A549 (cell line): Measurements from ENCODE around the gene POLD4. TPM values are rescaled to one million over a fixed set of nuclear protein-coding genes. Genes with fewer than 3 reads are reported as not detected.

Source experiments
- ATAC-seq, 2 experiments: fragments of 200-7000 bp in 1 of 2; fragments of >200 bp in 1 of 2; cut with Nextera tagmentation in 1 of 2; cut with Tn5 transposase in 1 of 2; 3 replicates each; pipeline versions ENCODE4 v1.8.0 to v1.9.1; 2018 to 2020; ENCODE audit warnings: mild to moderate bottlenecking in 1 of 2, moderate library complexity in 1 of 2
- CTCF ChIA-PET: fragments of 300-600 bp; sonication (Branson Sonifier 250); formaldehyde crosslinking; extraction: SDS; loops from one replicate; lab custom pipeline; 2021; ENCODE audit warnings: antibody characterized with exemption, inconsistent platforms; lab: Yijun Ruan, JAX
- POLR2A ChIA-PET: fragments of 350-600 bp; formaldehyde crosslinking; extraction: SDS; loops from one replicate; lab custom pipeline; 2021; ENCODE audit warnings: antibody characterized with exemption, inconsistent platforms; lab: Yijun Ruan, JAX
- DNase-seq, 2 experiments: peaks; one replicate each; pipeline versions ENCODE4 v3.0.0 to v3.0.0-alpha.2; 2011 to 2016; ENCODE audit warnings: low read depth in 1 of 2, low spot score in 1 of 2
- FAIRE-seq: peaks from 2 replicates; lab custom pipeline; 2011; peaks lifted over from hg19 to GRCh38; lab: Jason Lieb, UNC
- H3K27ac ChIP-seq, 2 experiments: fragments of >200 bp; sonication (Bioruptor Twin); formaldehyde crosslinking; 3 replicates each; pipeline ENCODE4 v1.5.1; 2016 to 2017
- H3K4me1 ChIP-seq: fragments of >200 bp; sonication (Bioruptor Twin); formaldehyde crosslinking; 3 replicates; pipeline ENCODE4 v1.6.1; 2016
- H3K4me2 ChIP-seq: fragments of >200 bp; sonication (Bioruptor Twin); formaldehyde crosslinking; 3 replicates; pipeline ENCODE4 v1.6.1; 2016
- H3K4me3 ChIP-seq: fragments of >200 bp; sonication (Bioruptor Twin); formaldehyde crosslinking; 3 replicates; pipeline ENCODE4 v1.5.1; 2016
- H3K9me3 ChIP-seq: fragments of >200 bp; sonication (Bioruptor Twin); formaldehyde crosslinking; 3 replicates; pipeline ENCODE4 v1.6.1; 2016
- CBX8 ChIP-seq: fragments of 200-600 bp; sonication (generic); IDR thresholded peaks from 2 replicates; pipeline ENCODE4 v1.6.1; 2016
- CEBPB ChIP-seq, 2 experiments: fragments of >200 bp in 1 of 2; sonication (Bioruptor Twin) in 1 of 2; formaldehyde crosslinking in 1 of 2; IDR thresholded peaks; 2 replicates each; pipeline ENCODE4 v1.6.1; 2012 to 2016
- CHD4 ChIP-seq: fragments of 200-600 bp; sonication (generic); IDR thresholded peaks from 2 replicates; pipeline ENCODE4 v1.6.1; 2016; ENCODE audit warnings: antibody characterized with exemption, mild to moderate bottlenecking, borderline replicate concordance
- EHF ChIP-seq: fragments of 250-450 bp; sonication (Bioruptor Pico); IDR thresholded peaks from 2 replicates; pipeline ENCODE4 v1.5.0; 2020; ENCODE audit warnings: mild to moderate bottlenecking
- ESRRA ChIP-seq: fragments of 150-350 bp; IDR thresholded peaks from 2 replicates; pipeline ENCODE4 v1.6.1; 2014; ENCODE audit warnings: mild to moderate bottlenecking, low read length, borderline replicate concordance
- FOSB ChIP-seq: fragments of 250-450 bp; sonication (Bioruptor Pico); IDR thresholded peaks from 2 replicates; pipeline ENCODE4 v1.5.0; 2020; ENCODE audit warnings: mild to moderate bottlenecking, moderate library complexity
- HDAC2 ChIP-seq: fragments of 200-600 bp; sonication (generic); IDR thresholded peaks from 2 replicates; pipeline ENCODE4 v1.6.1; 2016
- HEYL ChIP-seq: fragments of 250-450 bp; sonication (Bioruptor Pico); IDR thresholded peaks from 2 replicates; pipeline ENCODE4 v1.8.0; 2021; ENCODE audit warnings: mild to moderate bottlenecking, moderate library complexity
- HOXA7 ChIP-seq: fragments of 250-450 bp; sonication (Bioruptor Pico); IDR thresholded peaks from 2 replicates; pipeline ENCODE4 v1.5.0; 2020; ENCODE audit warnings: mild to moderate bottlenecking, moderate library complexity
- HOXB13 ChIP-seq: fragments of 250-450 bp; sonication (Bioruptor Pico); IDR thresholded peaks from 2 replicates; pipeline ENCODE4 v1.5.0; 2020; ENCODE audit warnings: low read depth, mild to moderate bottlenecking, moderate library complexity
- HOXB5 ChIP-seq: fragments of 250-450 bp; sonication (Bioruptor Pico); IDR thresholded peaks from 2 replicates; pipeline ENCODE4 v1.5.0; 2020; ENCODE audit warnings: mild to moderate bottlenecking, moderate library complexity
- JUNB ChIP-seq: fragments of >200 bp; sonication (Bioruptor Twin); formaldehyde crosslinking; IDR thresholded peaks from 2 replicates; pipeline ENCODE4 v1.6.1; 2016
- KDM1A ChIP-seq: fragments of 200-600 bp; sonication (generic); IDR thresholded peaks from 2 replicates; pipeline ENCODE4 v1.6.1; 2016; ENCODE audit warnings: low read depth, mild to moderate bottlenecking
- NFE2L2 ChIP-seq: fragments of 150-350 bp; conservative IDR thresholded peaks from 2 replicates; pipeline ENCODE4 v1.6.1; 2014; ENCODE audit warnings: low read length
- NPAS2 ChIP-seq: fragments of 250-450 bp; sonication (Bioruptor Pico); IDR thresholded peaks from 2 replicates; pipeline ENCODE4 v1.8.0; 2022; ENCODE audit warnings: mild to moderate bottlenecking, moderate library complexity, borderline replicate concordance
- NR3C1 ChIP-seq: fragments of >200 bp; sonication (Bioruptor Twin); formaldehyde crosslinking; IDR thresholded peaks from 3 replicates; pipeline ENCODE4 v1.6.1; 2017
- POLR2AphosphoS2 ChIP-seq: conservative IDR thresholded peaks from 2 replicates; pipeline ENCODE4 v1.6.1; 2012; ENCODE audit warnings: low read length, improper control_type of control experiment, inconsistent platforms
- RAD21 ChIP-seq, 2 experiments: fragments of >200 bp in 1 of 2; sonication (Bioruptor Twin) in 1 of 2; formaldehyde crosslinking in 1 of 2; IDR thresholded peaks in 1 of 2; conservative IDR thresholded peaks in 1 of 2; 2 replicates in 1 of 2; 3 replicates in 1 of 2; pipeline ENCODE4 v1.6.1; 2012 to 2018; ENCODE audit warnings: inconsistent platforms in 1 of 2
- RARB ChIP-seq: fragments of 250-450 bp; sonication (Bioruptor Pico); IDR thresholded peaks from 2 replicates; pipeline ENCODE4 v1.8.0; 2021; ENCODE audit warnings: mild to moderate bottlenecking, moderate library complexity
- RNF2 ChIP-seq: fragments of 200-600 bp; sonication (generic); IDR thresholded peaks from 2 replicates; pipeline ENCODE4 v1.6.1; 2016; ENCODE audit warnings: low read depth, mild to moderate bottlenecking, antibody characterized with exemption, moderate library complexity, borderline replicate concordance
- SMC3 ChIP-seq: fragments of >200 bp; sonication (Bioruptor Twin); formaldehyde crosslinking; IDR thresholded peaks from 3 replicates; pipeline ENCODE4 v1.6.1; 2018; ENCODE audit warnings: inconsistent platforms
- ZFP36 ChIP-seq: fragments of 450-650 bp; IDR thresholded peaks from 2 replicates; pipeline ENCODE4 v1.6.1; 2014; ENCODE audit warnings: borderline replicate concordance; ENCODE audit not compliant: partially characterized antibody
- ZNF302 ChIP-seq: fragments of 250-450 bp; sonication (Bioruptor Pico); IDR thresholded peaks from 2 replicates; pipeline ENCODE4 v1.9.0; 2021; ENCODE audit warnings: inconsistent platforms, mild to moderate bottlenecking, moderate library complexity
- WGBS: methylation state at CpG from one replicate; pipeline ENCODE4 v1.1.6; 2017; ENCODE audit errors: missing lambda C conversion rate; 5-methylcytosine and 5-hydroxymethylcytosine counted together
- polyA plus RNA-seq, 4 experiments: library from polyadenylated mRNA; depleted of rRNA in 3 of 4; stranded (reverse); fragments of >200 nt; fragmentation: RNase III in 1 of 4; extraction: RNeasy Plus Mini Kit Qiagen cat#74134 plus additional on column Dnase treatment in 1 of 4; gene quantifications; 2 replicates in 3 of 4; 3 replicates in 1 of 4; pipeline ENCODE4 v1.2.3, GENCODE V29; 2011 to 2017
- TF ChIP-seq, protein P1 (sequence below): IDR thresholded peaks from 2 replicates; pipeline ENCODE4 v1.6.1; 2012; ENCODE audit warnings: low read depth, borderline replicate concordance
- TF ChIP-seq, protein P2 (sequence below): fragments of 250-450 bp; sonication (Bioruptor Pico); IDR thresholded peaks from 2 replicates; pipeline ENCODE4 v1.5.0; 2020; ENCODE audit warnings: low read depth, mild to moderate bottlenecking, moderate library complexity
- TF ChIP-seq, protein P3 (sequence below): fragments of 250-450 bp; sonication (Bioruptor Pico); IDR thresholded peaks from 2 replicates; pipeline ENCODE4 v1.5.0; 2021; ENCODE audit warnings: mild to moderate bottlenecking, moderate library complexity, borderline replicate concordance
- TF ChIP-seq, protein P4 (sequence below): fragments of >200 bp; sonication (Bioruptor Twin); formaldehyde crosslinking; IDR thresholded peaks from 3 replicates; pipeline ENCODE4 v1.5.1; 2016
- TF ChIP-seq, protein P5 (sequence below): IDR thresholded peaks from 2 replicates; pipeline ENCODE4 v1.6.1; 2012

The POLD4 gene
- polyA plus RNA-seq, 2 of the 4 experiments (the other 2 are of a cell fraction): 140 to 148 TPM

DNA sequence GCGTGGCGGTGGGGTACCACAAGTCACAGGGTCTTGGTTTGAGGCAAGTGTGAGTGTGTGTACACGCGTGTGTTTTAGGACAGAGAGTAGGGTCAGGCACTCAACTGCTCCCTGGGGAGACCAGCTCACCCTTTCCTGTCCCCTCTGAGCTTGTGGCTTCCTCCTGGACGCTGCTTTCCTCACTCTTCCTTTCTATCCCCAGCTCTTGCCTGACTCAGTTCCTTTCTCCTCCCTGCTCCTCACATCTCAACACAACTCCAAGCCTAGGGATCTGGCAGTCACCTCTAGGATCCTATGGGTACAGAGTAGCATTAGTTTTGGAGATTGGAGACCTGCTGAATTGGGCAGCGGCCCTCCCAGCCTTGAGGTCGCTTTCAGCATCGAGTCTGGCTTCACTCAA is 15.9 kb upstream of the POLD4 start:
- TF ChIP-seq HOXB13 (CRISPR knock-in tag): no peak
- TF ChIP-seq, protein P1, sequence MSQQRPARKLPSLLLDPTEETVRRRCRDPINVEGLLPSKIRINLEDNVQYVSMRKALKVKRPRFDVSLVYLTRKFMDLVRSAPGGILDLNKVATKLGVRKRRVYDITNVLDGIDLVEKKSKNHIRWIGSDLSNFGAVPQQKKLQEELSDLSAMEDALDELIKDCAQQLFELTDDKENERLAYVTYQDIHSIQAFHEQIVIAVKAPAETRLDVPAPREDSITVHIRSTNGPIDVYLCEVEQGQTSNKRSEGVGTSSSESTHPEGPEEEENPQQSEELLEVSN: no peak
- no peak for TF ChIP-seq ZNF302 (CRISPR knock-in tag)
- no peak for TF ChIP-seq RAD21 (conservative IDR thresholded peaks at IDR 0.05 in 1 of 2, IDR thresholded peaks at IDR 0.05 in 1 of 2)
- no peak for TF ChIP-seq HEYL (CRISPR knock-in tag)
- no peak for TF ChIP-seq NFE2L2
- TF ChIP-seq JUNB: no peak
- TF ChIP-seq CBX8: no peak
- TF ChIP-seq ESRRA: no peak
- no peak for TF ChIP-seq POLR2AphosphoS2
- no peak for TF ChIP-seq CHD4
- TF ChIP-seq CEBPB (IDR thresholded peaks at IDR 0.05): no peak
- no peak for TF ChIP-seq HOXB5 (CRISPR knock-in tag)
- TF ChIP-seq, protein P2, sequence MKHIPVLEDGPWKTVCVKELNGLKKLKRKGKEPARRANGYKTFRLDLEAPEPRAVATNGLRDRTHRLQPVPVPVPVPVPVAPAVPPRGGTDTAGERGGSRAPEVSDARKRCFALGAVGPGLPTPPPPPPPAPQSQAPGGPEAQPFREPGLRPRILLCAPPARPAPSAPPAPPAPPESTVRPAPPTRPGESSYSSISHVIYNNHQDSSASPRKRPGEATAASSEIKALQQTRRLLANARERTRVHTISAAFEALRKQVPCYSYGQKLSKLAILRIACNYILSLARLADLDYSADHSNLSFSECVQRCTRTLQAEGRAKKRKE (CRISPR knock-in tag): no peak
- no peak for TF ChIP-seq EHF (CRISPR knock-in tag)
- TF ChIP-seq, protein P3, sequence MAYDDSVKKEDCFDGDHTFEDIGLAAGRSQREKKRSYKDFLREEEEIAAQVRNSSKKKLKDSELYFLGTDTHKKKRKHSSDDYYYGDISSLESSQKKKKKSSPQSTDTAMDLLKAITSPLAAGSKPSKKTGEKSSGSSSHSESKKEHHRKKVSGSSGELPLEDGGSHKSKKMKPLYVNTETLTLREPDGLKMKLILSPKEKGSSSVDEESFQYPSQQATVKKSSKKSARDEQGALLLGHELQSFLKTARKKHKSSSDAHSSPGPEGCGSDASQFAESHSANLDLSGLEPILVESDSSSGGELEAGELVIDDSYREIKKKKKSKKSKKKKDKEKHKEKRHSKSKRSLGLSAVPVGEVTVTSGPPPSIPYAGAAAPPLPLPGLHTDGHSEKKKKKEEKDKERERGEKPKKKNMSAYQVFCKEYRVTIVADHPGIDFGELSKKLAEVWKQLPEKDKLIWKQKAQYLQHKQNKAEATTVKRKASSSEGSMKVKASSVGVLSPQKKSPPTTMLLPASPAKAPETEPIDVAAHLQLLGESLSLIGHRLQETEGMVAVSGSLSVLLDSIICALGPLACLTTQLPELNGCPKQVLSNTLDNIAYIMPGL (CRISPR knock-in tag): no peak
- TF ChIP-seq KDM1A: no peak
- no peak for TF ChIP-seq SMC3
- TF ChIP-seq HOXA7 (CRISPR knock-in tag): no peak
- no peak for TF ChIP-seq RNF2
- WGBS: 93% methylated on average over 8 of the region's 8 CpGs

DNA sequence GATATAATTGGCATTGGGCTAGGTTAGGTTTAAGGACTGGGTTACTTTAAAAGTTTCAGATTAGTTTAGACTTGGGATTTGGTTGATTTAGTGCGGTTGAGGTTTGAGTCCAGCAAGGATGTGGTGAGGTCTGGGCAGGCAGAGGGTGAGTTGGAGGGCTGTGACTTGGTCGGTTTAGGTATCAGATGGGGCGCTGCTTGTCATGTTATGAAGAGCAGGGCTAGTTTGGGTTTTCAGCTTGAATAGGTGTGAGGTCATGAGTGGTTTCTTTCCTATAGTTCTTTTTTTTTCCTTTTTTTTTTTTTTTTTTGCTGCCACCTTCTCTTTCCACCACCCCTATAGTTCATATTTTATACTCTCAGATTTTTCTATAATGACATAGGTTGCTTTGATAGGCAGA is 15.3 kb upstream of the POLD4 start:
- CTCF ChIA-PET: interaction anchor here (0.9 to 46.2 kb wide), 5 partner anchors 10 to 105 kb away, joined by 3 to 1913 read pairs (median 23); partner anchors contain the start of genes POLD4, PPP1CA, RAD9A and TBC1D10C
- 81% methylated on average over 3 of the region's 3 CpGs for WGBS
- Histone ChIP-seq H3K4me3 (no peak overlapping the region), H3K4me1 (peaks cover 81% of the 10 kb centered on the region), H3K4me2 (peak overlapping the region; percentile 95), H3K27ac (peak overlapping the region; percentile 95 to 100; a peak in 5 of 6 replicates), H3K9me3 (no peaks in the 10 kb centered on the region)
- no peak for FAIRE-seq
- TF ChIP-seq ZFP36 (no peak), RAD21 (conservative IDR thresholded peaks at IDR 0.05 in 1 of 2, IDR thresholded peaks at IDR 0.05 in 1 of 2) (no peak), SMC3 (no peak), NR3C1 (no peak), RARB (CRISPR knock-in tag) (no peak), FOSB (CRISPR knock-in tag) (no peak), NPAS2 (CRISPR knock-in tag) (no peak), CHD4 (no peak), NFE2L2 (no peak), POLR2AphosphoS2 (no peak), HDAC2 (no peak)
- TF ChIP-seq, protein P4, sequence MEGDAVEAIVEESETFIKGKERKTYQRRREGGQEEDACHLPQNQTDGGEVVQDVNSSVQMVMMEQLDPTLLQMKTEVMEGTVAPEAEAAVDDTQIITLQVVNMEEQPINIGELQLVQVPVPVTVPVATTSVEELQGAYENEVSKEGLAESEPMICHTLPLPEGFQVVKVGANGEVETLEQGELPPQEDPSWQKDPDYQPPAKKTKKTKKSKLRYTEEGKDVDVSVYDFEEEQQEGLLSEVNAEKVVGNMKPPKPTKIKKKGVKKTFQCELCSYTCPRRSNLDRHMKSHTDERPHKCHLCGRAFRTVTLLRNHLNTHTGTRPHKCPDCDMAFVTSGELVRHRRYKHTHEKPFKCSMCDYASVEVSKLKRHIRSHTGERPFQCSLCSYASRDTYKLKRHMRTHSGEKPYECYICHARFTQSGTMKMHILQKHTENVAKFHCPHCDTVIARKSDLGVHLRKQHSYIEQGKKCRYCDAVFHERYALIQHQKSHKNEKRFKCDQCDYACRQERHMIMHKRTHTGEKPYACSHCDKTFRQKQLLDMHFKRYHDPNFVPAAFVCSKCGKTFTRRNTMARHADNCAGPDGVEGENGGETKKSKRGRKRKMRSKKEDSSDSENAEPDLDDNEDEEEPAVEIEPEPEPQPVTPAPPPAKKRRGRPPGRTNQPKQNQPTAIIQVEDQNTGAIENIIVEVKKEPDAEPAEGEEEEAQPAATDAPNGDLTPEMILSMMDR: no peak
- TF ChIP-seq, protein P5, sequence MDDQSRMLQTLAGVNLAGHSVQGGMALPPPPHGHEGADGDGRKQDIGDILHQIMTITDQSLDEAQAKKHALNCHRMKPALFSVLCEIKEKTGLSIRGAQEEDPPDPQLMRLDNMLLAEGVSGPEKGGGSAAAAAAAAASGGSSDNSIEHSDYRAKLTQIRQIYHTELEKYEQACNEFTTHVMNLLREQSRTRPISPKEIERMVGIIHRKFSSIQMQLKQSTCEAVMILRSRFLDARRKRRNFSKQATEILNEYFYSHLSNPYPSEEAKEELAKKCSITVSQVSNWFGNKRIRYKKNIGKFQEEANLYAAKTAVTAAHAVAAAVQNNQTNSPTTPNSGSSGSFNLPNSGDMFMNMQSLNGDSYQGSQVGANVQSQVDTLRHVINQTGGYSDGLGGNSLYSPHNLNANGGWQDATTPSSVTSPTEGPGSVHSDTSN: no peak
- DNase-seq: no peak
- ATAC-seq: no peak
- POLR2A ChIA-PET: interaction anchor here (9.3 kb wide), 1 partner anchor 14 kb away, joined by 172 read pairs; the partner anchor contains the start of gene POLD4

More for the DNA sequence above, 15.9 kb upstream of the POLD4 start:
- POLR2A ChIA-PET: interaction anchor here (0.9 to 9.3 kb wide), 4 partner anchors 10 to 22 kb away, joined by 3 to 172 read pairs (median 16); partner anchors contain the start of genes POLD4 and RAD9A
- peak overlapping the region; percentile 95 for H3K4me2 ChIP-seq
- CTCF ChIA-PET: interaction anchor here (0.9 to 46.2 kb wide), 6 partner anchors 11 to 106 kb away, joined by 3 to 1913 read pairs (median 14); partner anchors contain the start of genes POLD4, PPP1CA, RAD9A and TBC1D10C
- FAIRE-seq (no peak), ATAC-seq (no peak), DNase-seq (no peak)
- peaks cover 75% of the 10 kb centered on the region for H3K4me1 ChIP-seq
- H3K9me3 ChIP-seq: no peaks in the 10 kb centered on the region
- H3K27ac ChIP-seq: peak overlapping the region; percentile 95 to 100
- H3K4me3 ChIP-seq: peak overlapping the region; percentile 68; the same call in 1 of the 3 replicates
